ENCODE results near the gene OR5AU1.
"Not testable (repeated sequence)": the region's sequence is repeated elsewhere in the genome, so short reads cannot be mapped to it uniquely, and the experiment has no call there.

Gene OR5AU1

DNA sequence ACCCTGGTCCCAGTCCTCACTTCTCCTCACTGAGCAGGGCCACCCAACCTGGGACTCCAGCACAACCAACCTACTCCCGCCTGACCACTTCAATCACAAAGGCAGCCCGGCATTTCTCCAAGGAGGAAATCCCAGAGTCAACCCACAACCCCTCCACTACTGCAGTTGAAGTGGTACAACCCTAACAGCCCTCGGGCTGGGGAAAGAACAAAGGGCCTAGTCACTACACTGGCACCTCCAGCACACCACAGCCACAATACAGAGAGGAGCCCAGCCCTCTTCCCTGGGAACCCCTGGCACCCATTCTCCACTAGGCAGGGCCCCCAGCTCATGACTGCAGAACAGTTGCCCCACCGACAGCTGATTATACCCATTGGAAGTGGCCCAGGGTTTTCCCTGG is 13.7 kb upstream of the OR5AU1 start:
- DNase-seq: no peak

DNA sequence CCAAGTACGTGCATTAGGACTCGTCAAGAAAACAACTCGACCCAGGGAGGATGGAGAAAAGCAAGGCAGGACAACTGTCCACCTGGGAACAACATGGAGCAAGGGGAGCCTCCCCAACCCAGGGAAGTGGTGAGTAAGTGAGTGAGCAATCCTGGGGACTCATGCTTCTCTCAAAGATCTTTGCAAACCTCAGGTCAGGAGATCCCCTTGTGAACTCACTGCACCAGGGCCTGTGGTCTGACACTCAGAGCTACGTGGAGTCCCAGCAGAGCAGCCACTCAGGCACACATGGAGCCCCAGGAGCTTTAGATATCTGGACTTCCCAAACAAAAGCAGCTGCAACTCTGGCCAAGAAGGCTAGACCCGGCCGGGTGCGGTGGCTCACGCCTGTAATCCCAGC is 12.2 kb upstream of the OR5AU1 start:
- DNase-seq: no peak

DNA sequence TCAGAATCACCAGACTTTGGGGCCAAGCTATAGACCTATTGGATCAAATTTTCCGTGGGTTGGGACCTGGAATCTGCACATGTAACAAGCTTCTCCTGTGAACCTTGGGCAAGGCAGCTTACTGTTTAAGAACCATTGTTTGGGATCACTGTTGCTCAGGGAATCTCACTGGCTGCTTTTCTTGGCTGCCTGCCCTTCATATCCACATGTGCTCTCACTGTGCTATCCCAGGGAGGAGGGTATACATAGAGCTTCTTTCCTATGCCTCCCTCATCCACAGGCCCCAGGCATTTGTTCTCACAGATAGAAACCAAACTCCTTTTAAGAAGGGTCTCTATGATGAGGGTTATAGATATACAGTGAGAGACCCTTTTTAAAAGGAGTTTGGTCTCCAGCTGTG is 9.8 kb upstream of the OR5AU1 start:
- not testable (repeated sequence) for DNase-seq

DNA sequence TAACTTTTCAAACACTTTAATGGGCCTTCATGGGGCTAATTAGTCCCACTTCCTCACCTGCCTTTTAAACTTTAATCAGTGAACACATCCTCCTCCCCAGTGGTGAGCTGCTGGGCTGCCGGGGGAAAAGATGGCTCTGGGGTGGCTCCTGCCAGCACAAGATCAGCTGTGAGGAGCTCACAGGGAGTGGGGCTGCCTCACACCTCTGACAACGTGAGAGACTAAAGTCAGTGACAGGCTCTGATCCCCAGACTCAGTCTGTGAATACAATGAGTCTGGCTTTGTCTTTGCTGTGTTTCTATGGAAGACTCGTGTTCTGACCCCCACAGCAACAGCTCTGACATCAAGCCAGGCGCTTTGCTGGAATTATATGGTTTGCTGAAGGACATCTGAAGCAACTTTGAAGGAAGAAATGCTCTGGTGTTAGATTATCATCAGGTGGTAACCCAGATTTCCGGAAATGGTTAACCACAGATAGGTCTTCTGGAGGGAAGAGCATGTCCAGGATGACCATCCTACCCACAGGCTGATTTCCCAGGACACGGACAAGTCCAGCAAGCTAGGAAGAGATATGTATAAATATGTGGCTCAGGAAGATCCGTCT is 9.2 kb upstream of the OR5AU1 start:
- not testable (repeated sequence) for DNase-seq

DNA sequence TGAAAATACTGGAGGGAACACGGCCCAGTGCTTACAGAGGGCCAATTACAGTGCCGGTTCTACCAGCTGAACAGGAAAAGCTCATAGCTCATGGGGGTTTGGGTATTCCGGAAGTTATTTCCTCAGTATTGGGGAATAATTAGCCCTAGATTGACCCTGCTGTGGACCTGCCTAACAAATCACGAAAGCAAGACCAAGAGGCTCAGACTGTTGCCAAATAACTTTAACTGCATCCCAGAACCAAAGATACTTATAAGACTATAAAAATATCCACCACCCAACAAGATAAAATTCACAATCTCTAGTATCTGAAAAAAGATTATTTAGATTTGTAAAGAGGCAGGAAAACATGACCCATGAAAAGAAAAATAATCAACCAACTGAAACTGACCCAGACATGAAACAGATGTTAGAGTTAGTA is 8.0 kb upstream of the OR5AU1 start:
- DNase-seq: no peak

DNA sequence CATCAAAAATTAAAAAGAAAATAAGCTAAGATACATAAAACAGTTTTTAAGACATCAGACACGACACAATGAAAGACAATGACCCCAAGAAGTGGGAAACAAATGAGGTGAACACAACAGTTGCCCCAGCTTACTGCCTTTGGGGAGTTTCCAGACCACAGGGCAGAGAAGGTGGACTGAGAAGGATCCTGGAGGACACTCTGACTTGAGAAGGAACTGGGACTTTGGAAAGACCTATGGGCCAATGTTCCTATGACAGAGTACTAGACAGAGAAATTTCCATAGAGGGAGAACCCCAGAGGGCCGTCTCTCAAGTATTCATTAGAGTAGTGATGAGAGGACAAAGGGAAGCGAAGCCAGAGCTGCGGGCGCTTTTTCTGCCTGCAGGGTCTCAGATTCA is 6.2 kb upstream of the OR5AU1 start:
- no peak for DNase-seq

DNA sequence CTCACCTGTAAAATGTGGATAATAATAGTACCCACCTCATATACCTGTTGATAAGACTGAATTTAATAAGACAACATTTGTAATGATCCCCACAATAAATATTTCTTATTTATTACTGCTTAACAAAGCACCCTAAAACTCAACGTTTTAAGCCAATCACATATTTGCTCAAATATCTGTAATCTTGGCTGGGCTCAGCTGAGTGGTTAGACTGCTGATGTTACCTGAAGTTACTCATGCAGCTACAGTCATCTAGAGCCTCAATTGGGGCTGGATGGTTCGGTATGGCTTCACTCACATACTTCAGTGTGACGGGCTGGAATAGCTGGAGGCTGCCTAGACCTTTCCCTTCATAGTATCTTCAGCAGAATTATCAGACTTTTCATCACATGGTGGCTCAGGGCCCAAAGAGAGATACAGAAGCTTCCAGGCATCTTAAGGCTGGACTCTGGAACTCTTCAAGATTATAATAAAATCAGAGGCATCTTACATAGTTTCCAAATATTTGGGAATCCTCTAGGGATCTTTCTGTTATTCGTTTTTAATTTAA is 4.3 kb upstream of the OR5AU1 start:
- DNase-seq: no peak

DNA sequence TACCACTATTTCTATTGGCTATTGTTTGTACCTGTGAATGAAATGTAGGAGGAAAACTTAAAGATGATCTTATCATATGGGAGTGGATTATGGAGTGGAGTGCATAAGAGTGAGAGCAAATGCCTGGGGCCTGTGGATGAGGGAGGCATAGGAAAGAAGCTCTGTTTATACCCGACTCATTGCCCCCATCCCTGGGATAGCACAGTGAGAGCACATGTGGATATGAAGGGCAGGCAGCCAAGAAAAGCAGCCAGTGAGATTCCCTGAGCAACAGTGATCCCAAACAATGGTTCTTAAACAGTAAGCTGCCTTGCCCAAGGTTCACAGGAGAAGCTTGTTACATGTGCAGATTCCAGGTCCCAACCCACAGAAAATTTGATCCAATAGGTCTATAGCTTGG is 2.3 kb upstream of the OR5AU1 start:
- DNase-seq: not testable (repeated sequence)

DNA sequence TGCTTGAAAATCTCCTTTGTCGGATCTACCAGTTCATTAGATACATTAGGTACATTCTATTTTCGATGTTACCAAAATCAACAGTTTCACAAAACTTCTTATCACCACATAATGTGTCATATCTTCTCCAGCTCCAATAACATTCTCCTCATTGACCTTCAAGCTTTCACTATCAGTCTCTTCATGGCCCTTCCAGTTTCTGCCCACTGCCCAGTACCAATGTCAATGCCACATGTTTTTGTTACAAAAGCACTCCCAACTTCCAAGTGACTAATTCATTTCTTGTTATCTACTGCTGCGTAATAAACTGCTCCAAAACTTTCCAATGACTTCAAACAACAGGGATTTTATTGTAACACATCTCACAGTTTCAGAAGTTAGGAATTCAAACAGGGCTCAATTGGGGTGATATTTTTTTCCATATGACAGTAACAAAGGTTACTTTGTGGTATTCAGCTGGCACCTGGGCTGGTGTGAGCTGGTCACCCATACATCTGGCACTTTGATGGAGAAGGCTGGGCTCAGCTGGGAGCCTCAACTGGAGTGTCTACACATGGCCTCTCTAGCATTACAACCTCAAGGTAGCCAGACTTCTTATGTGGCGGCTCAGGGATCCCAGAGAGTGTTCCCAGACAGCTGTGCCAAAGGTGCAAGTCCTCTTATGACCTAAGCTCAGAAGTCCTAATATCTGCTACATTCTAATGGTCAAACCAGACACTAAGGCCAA is 6.1 kb downstream of the OR5AU1 start:
- no peak for DNase-seq

DNA sequence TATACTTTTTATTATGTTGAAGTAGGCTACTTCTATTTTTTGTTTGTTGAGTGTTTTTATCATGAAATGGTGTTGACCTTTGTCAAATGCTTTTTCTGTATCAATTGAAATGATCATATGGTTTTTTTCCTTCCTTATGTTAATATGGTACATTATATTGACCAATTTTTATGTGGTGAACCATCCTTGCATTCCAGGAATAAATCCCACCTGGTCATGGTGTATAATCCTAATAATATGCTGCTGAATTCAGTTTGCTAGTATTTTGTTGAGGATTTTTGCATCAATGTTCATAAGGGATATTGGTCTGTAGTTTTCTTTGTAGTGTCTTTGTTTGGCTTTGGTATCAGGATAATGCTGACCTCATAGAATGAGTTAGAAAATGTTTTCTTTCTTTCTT is 10.4 kb downstream of the OR5AU1 start:
- no peak for DNase-seq

DNA sequence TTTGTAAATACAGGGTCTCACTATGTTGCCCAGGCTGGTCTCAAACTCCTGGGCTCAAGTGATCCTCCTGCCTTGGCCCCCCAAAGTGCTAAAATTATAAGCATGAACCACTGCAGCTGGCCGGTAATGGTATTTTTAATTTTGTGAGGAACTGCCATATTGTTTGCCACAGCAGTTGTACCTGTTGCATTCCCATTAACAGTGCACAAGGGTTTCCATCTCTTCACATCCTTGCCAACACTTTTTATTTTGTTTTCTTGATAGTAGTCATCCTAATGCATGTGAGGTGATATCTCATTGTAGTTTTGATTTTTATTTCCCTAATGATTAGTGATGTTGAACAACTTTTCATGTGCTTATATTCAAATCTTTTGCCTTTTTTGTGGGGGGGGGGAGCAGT is 13.5 kb downstream of the OR5AU1 start:
- no peak for DNase-seq

DNA sequence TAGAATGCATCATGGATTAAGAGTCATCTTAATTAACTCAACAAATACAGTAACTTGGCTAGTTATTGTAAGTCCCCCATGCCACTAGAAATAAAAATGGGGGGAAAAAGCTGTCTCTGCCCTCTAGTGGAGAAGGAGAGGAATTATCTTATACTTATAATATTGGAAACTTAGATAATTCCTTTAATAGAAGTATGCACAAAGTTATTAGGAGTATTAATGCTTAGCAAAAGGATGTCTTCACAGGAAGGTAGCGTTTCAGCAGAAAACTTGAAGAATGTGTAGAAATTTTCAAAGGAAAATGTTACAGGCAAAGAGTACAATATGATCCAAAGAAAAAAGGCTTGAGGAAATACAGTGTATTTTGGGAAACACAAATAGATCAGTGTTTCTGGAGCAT is 19.8 kb downstream of the OR5AU1 start:
- DNase-seq: no peak

DNA sequence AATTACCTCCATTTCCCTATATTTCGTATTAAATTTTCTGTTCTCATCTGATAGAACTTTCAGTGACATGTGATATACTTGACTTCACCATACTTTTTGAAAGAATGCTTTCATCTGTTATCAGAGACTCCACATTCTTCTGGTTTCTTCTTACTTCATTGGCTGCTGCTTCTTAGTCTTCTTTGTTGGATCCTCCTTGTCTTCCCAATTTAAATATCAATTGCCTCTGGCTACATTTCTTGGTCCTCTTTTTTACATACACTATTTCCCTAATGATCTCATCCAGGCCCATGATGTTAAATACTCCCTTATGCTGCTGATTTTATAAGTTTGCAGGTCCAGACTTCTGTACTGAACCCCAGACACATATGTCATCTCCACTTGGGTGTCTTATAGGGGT is 22.0 kb downstream of the OR5AU1 start:
- DNase-seq: no peak

DNA sequence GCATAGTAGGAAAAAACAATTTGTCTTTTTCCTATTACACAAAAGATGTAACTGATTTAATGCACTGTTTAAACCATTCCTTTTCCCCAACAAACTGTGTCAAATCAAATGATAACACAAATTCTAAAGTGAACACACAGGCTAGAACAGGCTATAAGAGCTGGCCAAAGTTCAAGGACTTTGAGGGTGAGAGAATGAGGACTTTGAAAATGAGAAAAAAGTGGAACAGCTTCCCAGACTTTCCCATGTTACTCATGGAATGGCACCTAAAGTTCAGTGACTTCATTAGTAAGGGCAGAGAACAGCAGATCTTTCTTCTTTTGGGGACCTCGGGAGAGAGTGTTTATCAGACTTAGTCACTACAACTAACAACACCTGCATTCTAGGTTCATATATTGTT is 32.4 kb downstream of the OR5AU1 start:
- DNase-seq: no peak

DNA sequence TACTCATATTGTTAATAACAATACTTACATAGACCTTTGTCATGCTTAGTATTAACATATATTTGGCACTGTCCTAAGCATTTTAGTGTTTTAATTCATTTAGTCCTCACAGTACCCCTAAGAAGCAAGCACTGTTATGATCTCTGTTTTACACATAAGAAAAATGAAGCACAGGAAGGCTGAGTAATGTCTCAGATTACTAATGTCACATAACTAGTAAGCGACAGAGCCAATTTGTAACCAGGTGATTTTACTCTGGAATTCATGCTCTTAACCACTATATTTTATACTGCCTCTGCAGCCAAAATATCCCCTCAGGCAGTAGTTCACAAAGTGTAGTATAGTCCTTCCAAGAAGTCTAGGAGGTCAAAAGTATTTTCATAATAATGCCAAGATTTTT is 34.7 kb downstream of the OR5AU1 start:
- no peak for DNase-seq

DNA sequence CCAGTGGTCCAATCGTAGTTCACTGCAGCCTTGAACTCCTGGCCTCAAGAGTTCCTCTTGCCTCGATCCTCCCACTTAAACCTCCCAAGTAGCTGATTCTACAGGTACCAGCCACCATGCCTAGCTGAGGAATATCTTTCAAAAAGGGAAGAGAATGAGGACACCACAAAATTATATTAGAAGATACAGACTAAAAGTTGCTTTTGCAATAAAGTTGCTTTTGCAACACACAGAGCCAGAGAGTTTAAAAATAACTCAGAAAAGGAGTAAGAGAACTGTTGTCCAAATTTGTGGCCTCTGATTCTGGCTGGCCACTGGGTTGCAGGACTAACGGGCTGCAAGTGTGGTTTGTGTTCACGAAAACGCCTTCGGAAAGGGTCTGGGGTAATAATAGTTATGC is 35.2 kb downstream of the OR5AU1 start:
- no peak for DNase-seq

DNA sequence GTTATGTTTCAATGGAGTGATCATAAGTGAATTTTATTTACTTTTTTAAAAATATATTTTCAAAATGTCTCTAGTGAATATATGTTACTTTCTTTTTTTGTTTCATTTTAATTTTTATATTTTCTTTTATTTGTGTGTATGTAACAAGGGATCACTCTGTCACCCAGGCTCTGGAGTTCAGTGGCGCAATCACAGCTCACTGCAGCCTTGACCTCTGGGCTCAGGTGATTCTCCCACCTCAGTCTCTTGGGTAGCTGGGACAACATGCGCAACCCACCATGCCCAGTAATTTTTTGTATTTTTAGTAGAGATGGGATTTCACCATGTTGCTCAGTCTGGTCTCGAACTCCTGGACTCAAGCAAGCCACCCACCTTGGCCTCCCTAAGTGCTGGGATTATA is 36.9 kb downstream of the OR5AU1 start:
- DNase-seq: no peak

DNA sequence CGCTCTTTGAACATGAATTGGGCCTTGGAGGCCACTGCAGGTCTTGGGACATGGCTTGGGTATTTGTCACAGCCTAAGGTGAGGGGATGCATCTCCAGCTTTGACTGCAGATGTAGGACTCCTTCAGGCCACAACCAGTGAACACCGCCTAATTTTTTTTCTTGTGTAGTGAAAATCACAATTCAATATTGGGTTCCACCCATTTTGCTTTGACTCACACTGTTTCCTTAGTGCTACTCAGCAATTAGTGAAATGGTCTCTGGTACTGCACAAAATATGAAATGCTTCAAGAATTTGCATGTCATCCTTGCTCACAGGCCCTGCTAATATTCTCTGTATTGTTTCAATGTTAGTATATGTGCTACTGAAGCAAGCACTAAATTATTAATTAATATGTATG is 42.5 kb downstream of the OR5AU1 start:
- no peak for DNase-seq

DNA sequence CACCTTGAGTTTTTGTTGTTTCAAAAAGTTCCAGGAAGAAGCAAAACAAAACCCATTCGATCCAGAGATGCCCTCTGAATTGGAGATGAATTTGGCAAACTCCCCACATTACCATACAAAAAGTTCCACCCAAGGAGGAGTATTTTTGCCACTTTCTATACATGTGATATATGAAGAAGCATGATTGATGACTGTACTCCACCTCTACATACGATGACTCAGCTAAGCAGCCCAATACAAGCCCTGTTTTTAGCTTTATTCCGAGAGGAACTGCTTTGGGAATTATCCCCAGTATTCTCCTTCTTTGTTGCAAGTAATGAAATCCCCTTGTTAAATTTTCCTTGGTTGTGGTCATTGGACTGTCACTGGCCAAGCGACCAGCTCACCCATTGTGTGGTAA is 43.6 kb downstream of the OR5AU1 start:
- no peak for DNase-seq

DNA sequence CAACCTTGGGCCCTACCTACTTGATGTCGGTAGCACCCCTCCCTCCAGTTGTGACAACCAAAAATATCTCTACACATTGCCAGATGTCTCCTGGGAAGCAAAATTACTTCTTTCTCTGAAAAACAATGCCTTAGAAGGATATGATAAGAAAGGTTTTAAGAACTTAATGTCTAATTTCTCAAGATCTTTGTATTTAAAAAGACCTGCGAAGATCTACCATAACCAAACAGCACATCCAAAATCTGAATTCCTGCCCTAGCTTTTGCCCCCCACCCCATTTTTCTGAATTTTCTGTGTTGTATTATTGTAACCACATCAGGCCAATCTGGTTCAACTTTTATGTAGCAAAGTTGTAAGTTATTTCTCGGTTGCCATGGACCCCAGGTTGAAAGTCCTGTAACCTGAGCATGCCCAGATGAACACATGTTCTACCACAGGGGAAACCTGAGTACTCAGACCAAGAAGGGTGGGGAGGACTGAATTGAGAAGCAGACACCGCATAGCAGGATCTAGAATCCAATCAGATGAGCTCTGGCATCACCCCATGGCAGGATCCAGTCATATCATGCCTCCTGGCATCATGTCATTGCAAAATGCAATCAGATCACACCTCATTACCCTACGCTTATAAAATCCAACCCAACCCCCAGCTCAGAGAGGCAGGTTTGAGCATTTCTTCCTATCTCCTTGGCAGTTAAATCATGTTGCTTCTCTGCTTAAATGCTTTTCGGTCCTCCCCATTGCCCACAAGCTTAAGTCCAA is 46.3 kb downstream of the OR5AU1 start:
- no peak for DNase-seq

DNA sequence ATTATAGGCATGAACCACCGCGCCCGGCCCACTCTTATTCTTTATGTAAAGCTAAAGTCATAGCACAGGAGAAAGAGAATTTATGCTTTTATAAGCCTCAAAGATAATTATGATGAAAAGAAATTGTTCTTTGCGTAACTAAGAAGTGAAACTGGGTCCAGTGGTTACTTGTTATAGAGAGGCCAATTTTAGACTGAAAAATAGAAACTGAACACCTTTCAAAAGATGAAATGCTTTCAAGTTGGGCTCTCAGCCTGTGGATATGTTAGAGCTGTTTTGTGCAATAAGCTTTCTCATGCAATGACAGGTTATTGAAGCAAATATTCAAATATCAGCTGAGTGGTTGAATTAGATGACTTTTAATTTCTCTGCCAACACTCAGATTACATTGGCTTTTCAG is 47.1 kb downstream of the OR5AU1 start:
- no peak for DNase-seq

DNA sequence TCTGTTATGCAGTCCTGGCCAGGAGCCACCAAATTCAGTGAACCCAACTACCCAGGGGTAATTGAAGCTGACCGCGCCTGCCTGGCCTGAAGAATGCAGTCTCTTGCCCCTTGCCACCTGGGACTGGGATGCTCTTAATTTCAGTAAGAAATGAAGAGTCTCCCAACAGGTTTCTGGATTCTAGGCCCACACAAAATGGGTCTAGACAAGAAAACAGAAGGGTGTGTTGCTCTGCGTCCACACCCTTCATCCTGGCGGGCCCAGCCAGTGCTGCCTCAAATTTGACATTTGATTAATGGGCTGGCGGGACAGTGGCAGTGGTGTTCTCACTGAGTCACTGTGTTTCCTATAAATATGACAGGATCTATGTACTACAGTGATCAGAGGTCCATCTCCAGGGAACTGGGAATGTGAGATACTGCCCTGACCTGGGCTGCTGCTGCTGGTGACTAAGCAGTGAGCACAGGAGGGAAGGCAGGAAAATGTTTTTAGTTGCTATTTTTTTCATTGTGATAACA is 48.5 kb downstream of the OR5AU1 start:
- no peak for DNase-seq

DNA sequence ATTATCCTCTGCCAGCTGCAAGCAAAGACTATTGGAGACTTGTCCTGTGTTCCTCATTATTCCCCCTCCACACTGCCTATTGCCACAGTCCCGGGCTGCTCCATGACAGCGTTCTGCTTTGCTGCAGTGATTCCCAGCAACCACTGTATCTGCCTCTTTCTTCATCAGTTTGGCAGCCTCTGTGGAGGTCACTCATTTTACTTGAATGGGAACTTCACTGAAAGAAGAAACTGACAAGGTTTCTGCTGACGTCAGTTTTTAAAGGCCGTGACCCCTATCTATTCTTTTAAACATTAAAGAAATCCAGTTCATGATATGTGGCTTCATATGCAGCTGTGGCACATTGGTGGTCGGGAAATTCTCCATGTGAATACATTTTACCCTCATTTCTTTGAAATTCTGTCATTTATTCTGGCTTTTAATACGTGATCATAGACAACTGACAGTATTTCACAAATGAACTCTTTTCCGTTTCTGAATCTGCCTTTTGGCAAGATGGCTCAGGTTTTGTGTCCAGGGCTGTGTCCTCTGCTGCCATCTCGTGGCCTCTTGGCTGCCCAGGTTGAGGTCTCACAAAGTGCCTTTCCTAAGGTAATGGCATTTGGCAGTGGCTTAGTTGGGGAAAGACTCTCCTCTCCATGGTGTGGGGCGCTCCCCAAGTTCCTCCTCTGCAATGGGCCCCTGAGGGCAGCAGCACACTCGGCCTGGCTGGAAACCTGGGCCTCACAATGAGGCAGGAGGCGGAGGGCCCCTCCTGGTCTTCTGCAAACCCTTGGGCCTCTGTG is 49.2 kb downstream of the OR5AU1 start:
- peak; percentile 71 for DNase-seq
